Pancreas (tissue), 10 donors: ENCODE results near the gene PHYKPL. TPM values are rescaled to one million over a fixed set of nuclear protein-coding genes. Genes with fewer than 3 reads are reported as not detected.
"Not testable (repeated sequence)": the region's sequence is repeated elsewhere in the genome, so short reads cannot be mapped to it uniquely, and the experiment has no call there.

Experiments used
- ATAC-seq, 4 donors: fragments of 200-7000 bp; cut with Tn5 transposase; one replicate each; pipeline versions ENCODE4 v1.8.0 to v1.9.1; 2020; ENCODE audit warnings: mild to moderate bottlenecking in 4 of 4, moderate library complexity in 4 of 4
- DNase-seq, 6 donors: peaks; one replicate each; pipeline ENCODE4 v3.0.0-alpha.2; 2020
- FAIRE-seq: peaks from 2 replicates; lab custom pipeline; 2012; peaks lifted over from hg19 to GRCh38; lab: Jason Lieb, UNC
- H3K27ac ChIP-seq, 4 donors: fragments of 200-600 bp; sonication (generic); 1 replicate in 3 of 4; 2 replicates in 1 of 4; pipeline versions ENCODE4 v1.5.0 to v1.8.0; 2020
- H3K27me3 ChIP-seq, 4 donors: fragments of 200-600 bp; one replicate each; pipeline ENCODE4 v1.8.0; 2021
- H3K36me3 ChIP-seq, 3 donors: fragments of 200-600 bp; sonication (generic) in 1 of 3; one replicate each; pipeline versions ENCODE4 v1.5.0 to v1.8.0; 2020 to 2021
- H3K4me1 ChIP-seq, 3 donors: fragments of 200-600 bp; one replicate each; pipeline ENCODE4 v1.8.0; 2021
- H3K4me3 ChIP-seq, 4 donors: fragments of 200-600 bp; sonication (generic) in 2 of 4; one replicate each; pipeline versions ENCODE4 v1.5.0 to v1.8.0; 2020 to 2021
- H3K9me3 ChIP-seq, 4 donors: fragments of 200-600 bp; one replicate each; pipeline ENCODE4 v1.8.0; 2021
- WGBS, 2 donors: extraction: QIAGEN DNeasy Blood & Tissue Kit; methylation state at CpG; one replicate each; pipeline ENCODE4 v1.1.7; 2013; 5-methylcytosine and 5-hydroxymethylcytosine counted together
- intact Hi-C, 3 donors: fragments of 100-400 bp; cut with DNase I; formaldehyde crosslinking; loops; one replicate each; pipeline versions ENCODE4 v1.11.1 to v1.14.2; 2022
- polyA plus RNA-seq, 2 donors: library from polyadenylated mRNA; stranded (reverse); fragments of 200-250 nt; gene quantifications; one replicate each; pipeline ENCODE4 v1.2.3, GENCODE V29; 2013
- total RNA-seq, 6 donors: library from RNA; stranded (reverse); fragmentation: NEBNext Ultra II Directional in 4 of 6; extraction: Animal tissue kit (Norgen Biotek cat#: 25700) in 4 of 6; gene quantifications; one replicate each; pipeline versions ENCODE4 v1.2.1 to v1.2.4, GENCODE V29; 2021 to 2023
- TF ChIP-seq, protein P1 (sequence below), 4 donors: fragments of 200-600 bp; sonication (generic) in 3 of 4; IDR thresholded peaks; one replicate each; pipeline versions ENCODE4 v1.5.0 to v1.8.0; 2021; ENCODE audit warnings: antibody characterized with exemption in 4 of 4
- donor health status: healthy with polysubstance abuse.
- donor health status: DM: no; HTN: no; CAD: no; lungs with moderate emphysema.
- donor health status: DM: no; HTN: no; CAD: no.
- donor health status: control.
- donor health status: control.
- donor health status: Bipolar disorder and iron deficiency.
- donor health status: DM: yes; HTN: yes; CAD: no.
- donor health status: DM: no; HTN: no; CAD: no.
- donor health status: DM: no; HTN: no; CAD: no.
- donor health status: DM: yes; HTN: yes; CAD: no.

The PHYKPL gene
- total and polyA plus RNA-seq, 8 donors, result 29.3 to 83.5 (median 39.2) TPM

DNA sequence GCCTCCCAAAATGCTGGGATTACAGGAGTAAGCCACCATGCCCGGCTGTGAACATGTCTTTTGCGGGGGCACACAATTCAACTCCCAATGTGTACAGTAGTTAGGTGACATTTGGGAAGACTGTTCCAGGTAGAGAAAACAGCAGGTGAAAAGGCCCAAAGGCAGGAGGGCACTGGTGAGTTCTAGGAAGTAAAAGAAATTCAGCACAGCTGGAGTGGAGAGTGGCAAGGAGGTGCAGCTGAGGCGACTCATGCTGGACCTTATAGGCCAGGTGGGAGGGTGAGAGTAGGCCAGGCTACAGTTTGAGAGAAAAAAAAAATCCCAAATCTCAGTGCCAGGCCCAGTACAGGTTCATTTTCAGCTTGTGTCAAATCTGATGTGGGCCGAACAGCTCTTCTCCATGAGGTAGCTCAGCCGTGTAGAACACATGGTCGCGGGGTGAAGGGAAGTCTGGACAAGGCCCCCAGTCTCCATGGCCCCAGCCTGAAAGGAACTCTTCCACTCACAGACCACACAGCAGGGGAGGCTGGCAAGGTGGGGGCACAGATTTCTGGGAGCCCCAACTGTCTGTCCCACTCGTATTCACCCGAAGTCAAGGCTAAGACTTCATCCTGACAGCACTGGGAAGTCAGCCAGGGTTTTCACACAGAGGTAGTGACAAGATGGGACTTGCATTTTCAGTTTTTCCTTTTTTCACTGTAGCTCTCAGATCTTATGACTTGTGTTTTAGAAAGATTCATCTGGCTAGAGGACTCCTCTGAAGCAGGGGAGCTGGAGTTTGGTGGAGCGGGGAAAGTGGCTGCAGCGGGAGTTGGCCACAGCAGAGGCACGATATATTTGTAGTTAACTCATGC is 32.8 kb downstream of the PHYKPL start:
- H3K4me3 ChIP-seq, result no peak overlapping the region
- TF ChIP-seq, protein P1, sequence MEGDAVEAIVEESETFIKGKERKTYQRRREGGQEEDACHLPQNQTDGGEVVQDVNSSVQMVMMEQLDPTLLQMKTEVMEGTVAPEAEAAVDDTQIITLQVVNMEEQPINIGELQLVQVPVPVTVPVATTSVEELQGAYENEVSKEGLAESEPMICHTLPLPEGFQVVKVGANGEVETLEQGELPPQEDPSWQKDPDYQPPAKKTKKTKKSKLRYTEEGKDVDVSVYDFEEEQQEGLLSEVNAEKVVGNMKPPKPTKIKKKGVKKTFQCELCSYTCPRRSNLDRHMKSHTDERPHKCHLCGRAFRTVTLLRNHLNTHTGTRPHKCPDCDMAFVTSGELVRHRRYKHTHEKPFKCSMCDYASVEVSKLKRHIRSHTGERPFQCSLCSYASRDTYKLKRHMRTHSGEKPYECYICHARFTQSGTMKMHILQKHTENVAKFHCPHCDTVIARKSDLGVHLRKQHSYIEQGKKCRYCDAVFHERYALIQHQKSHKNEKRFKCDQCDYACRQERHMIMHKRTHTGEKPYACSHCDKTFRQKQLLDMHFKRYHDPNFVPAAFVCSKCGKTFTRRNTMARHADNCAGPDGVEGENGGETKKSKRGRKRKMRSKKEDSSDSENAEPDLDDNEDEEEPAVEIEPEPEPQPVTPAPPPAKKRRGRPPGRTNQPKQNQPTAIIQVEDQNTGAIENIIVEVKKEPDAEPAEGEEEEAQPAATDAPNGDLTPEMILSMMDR (IDR thresholded peaks at IDR 0.05), result no peak
- no peak for DNase-seq
- no peaks in the 10 kb centered on the region for H3K36me3 ChIP-seq
- H3K27me3 ChIP-seq, result no peaks in the 10 kb centered on the region
- no peaks in the 10 kb centered on the region for H3K4me1 ChIP-seq
- ATAC-seq, result no peak
- WGBS, 2 donors, result 76 to 79% methylated on average over 12 of the region's 12 CpGs
- no peak for FAIRE-seq
- H3K9me3 ChIP-seq, result no peaks in the 10 kb centered on the region
- H3K27ac ChIP-seq, result no peak overlapping the region
- intact Hi-C loops, result no loop called here

DNA sequence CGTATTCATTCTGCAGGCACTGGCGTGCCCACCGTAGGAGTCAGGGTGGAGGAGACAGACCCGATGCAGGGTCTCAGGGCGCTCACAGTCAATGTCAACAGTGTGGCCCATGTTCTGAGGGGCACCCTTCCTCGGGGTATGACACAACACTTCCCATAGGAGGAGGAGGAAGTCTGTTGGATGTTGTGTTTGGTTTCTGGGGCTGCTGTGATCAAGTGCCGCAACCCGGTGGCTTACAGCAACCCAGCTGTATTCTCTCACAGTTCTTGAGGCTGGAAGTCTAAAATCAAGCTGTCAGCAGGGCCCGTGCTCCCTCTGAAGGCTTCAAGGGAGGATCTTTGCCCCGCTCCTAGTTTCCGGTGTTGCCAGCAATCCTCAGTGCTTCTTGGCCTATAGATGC is 33.9 kb downstream of the PHYKPL start:
- Histone ChIP-seq H3K27me3 (no peaks in the 10 kb centered on the region), H3K4me3 (no peak overlapping the region), H3K9me3 (no peaks in the 10 kb centered on the region), H3K4me1 (no peaks in the 10 kb centered on the region), H3K36me3 (no peaks in the 10 kb centered on the region), H3K27ac (no peak overlapping the region)
- ATAC-seq (no peak), FAIRE-seq (no peak), DNase-seq (no peak)
- intact Hi-C loops, result no loop called here
- WGBS, 2 donors, result 80 to 87% methylated on average over 10 to 11 of the region's 11 CpGs
- TF ChIP-seq, protein P1 (IDR thresholded peaks at IDR 0.05), result no peak

DNA sequence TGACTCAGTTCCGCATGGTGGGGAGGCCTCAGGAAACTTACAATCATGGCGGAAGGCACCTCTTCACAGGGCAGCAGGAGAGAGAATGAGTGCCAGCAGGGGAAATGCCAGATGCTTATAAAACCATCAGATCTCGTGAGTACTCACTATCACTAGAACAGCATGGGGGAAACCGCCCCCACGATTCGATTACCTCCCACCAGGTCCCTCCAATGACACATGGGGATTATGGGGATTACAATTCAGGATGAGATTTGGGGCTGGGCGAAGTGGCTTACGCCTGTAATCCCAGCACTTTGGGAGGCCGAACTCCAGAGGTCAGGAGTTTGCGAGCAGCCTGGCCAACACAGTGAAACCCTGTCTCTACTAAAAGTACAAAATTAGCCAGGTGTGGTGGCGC is 34.5 kb downstream of the PHYKPL start:
- H3K4me1 ChIP-seq, H3K4me3 ChIP-seq, intact Hi-C loops, H3K36me3 ChIP-seq, DNase-seq, FAIRE-seq, H3K27me3 ChIP-seq, H3K27ac ChIP-seq, ATAC-seq, H3K9me3 ChIP-seq: not testable (repeated sequence)
- 73 to 80% methylated on average over 11 of the region's 11 CpGs for WGBS, 2 donors

DNA sequence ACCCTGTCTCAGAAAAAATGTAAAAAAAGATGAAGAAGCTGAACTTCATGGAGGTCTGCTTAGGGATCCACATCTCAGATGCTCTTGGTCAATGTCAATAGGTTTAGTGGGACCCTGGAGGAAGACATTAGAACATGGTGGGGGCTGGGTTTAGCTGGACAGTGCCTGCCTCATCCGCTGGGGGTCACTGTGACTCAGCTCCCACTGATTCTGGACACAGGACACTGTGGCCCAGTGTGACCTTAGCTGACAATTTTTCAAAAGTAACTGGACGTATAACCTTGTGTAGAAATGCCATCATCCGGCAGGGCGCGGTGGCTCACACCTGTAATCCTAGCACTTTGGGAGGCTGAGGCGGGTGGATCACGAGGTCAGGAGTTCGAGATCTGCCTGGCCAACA is 35.6 kb downstream of the PHYKPL start:
- Histone ChIP-seq H3K27me3 (no peaks in the 10 kb centered on the region), H3K27ac (no peak overlapping the region), H3K4me1 (no peaks in the 10 kb centered on the region), H3K9me3 (no peaks in the 10 kb centered on the region), H3K36me3 (no peaks in the 10 kb centered on the region), H3K4me3 (no peak overlapping the region)
- ATAC-seq, result peak in 3 of 4 donors; percentile 31 to 66 (median 47)
- TF ChIP-seq, protein P1 (IDR thresholded peaks at IDR 0.05), result peak in 2 of 4 donors; percentile 12 to 17
- FAIRE-seq, result no peak
- intact Hi-C loops, result no loop called here
- no peak for DNase-seq
- 65 to 67% methylated on average over 8 of the region's 8 CpGs for WGBS, 2 donors

- no peak for ATAC-seq
Measured at GRCh38 chr5:178196281-178196812, 36.3 kb downstream of the PHYKPL start.

More at GRCh38 chr5:178196281-178196812, 36.3 kb downstream of the PHYKPL start:
- Histone ChIP-seq H3K4me3 (no peak overlapping the region), H3K27me3 (no peaks in the 10 kb centered on the region), H3K27ac (no peak overlapping the region), H3K9me3 (no peaks in the 10 kb centered on the region), H3K4me1 (no peaks in the 10 kb centered on the region), H3K36me3 (no peaks in the 10 kb centered on the region)
- TF ChIP-seq, protein P1 (IDR thresholded peaks at IDR 0.05), result no peak
- 69% methylated on average over 7 of the region's 7 CpGs for WGBS, 2 donors
- DNase-seq, result no peak
- intact Hi-C loops, result no loop called here
- FAIRE-seq, result no peak
